ENCODE data around the gene ADAMTS13.

DNA sequence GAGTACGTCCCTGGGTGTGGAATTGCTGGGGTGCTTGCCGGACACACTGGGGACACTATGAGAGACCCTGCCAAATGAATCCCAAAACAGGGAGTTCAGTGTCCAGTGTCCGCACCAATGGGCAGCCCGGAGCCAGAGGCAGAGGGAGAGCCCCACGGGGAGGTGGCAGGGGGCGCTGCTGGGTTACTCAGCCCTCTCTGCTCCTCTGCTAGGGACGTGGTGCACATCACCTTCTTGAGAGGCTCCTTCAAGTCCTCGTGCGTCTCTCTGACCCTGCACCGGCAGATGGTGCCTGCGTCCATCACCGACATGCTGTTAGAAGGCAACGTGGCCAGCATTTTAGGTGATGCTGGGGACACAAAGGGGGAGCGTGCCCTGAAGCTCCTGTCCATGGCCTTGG is 25.2 kb upstream of the ADAMTS13 start:
- no peak for TF ChIP-seq CTCF (IDR thresholded peaks at IDR 0.05)
- TF ChIP-seq POLR2AphosphoS5 (IDR thresholded peaks at IDR 0.05) = no peak
- no peak for TF ChIP-seq POLR2A (IDR thresholded peaks at IDR 0.05)
- TF ChIP-seq EP300 (IDR thresholded peaks at IDR 0.05) = no peak
